Measurements from ENCODE around the gene MTCL1. TPM values are rescaled to one million over a fixed set of nuclear protein-coding genes. Genes with fewer than 3 reads are reported as not detected.
"Not testable (repeated sequence)": the region's sequence is repeated elsewhere in the genome, so short reads cannot be mapped to it uniquely, and the experiment has no call there.

Gene MTCL1
- total and polyA plus RNA-seq, 10 of the 15 experiments (the other 5 are each of a cell fraction or from before 2014, with no cell fraction given), result 0.03 to 0.36 (median 0.13) TPM; not detected in 4

GRCh38 chr18:8761535-8761934 lies 56.2 kb downstream of the MTCL1 start:
- DNase-seq (ENCODE audit: low read depth, low spot score); H3K36me3 ChIP-seq (ENCODE audit: control insufficient read depth in 2 of 2, insufficient read depth in 2 of 2, low read length in 1 of 2); in situ Hi-C loops (cut with MboI); H3K9me3 ChIP-seq (replicated peaks; ENCODE audit: control insufficient read depth, insufficient read depth, low read length); H3K27me3 ChIP-seq (replicated peaks in 1 of 2; ENCODE audit: control insufficient read depth in 2 of 2, insufficient read depth in 2 of 2, low read length in 1 of 2); BruUV-seq (replicated peaks); H3K9ac ChIP-seq (ENCODE audit: control insufficient read depth, insufficient read depth, low read length); H3K27ac ChIP-seq (ENCODE audit: control insufficient read depth, insufficient read depth); H3K4me1 ChIP-seq (ENCODE audit: control insufficient read depth, insufficient read depth, low read length); CTCF ChIA-PET; intact Hi-C loops (cut with micrococcal nuclease; ENCODE audit: unreplicated experiment); FAIRE-seq; H3K79me2 ChIP-seq (ENCODE audit: control insufficient read depth, insufficient read depth, low read length); SMC1A ChIA-PET (ENCODE audit: uncharacterized antibody, unreplicated experiment); RAD21 ChIA-PET (ENCODE audit: unreplicated experiment); ATAC-seq; H4K20me1 ChIP-seq (ENCODE audit: control insufficient read depth, insufficient read depth); H3K4me3 ChIP-seq; H2AFZ ChIP-seq (ENCODE audit: control insufficient read depth, low read depth, low read length); POLR2A ChIA-PET; H3K4me2 ChIP-seq (ENCODE audit: control insufficient read depth, insufficient read depth): not testable (repeated sequence)
- 3% methylated on average over 3 of the region's 3 CpGs for WGBS (ENCODE audit: insufficient coverage, insufficient replicate concordance, low lambda C conversion rate, missing lambda C conversion rate)

DNA sequence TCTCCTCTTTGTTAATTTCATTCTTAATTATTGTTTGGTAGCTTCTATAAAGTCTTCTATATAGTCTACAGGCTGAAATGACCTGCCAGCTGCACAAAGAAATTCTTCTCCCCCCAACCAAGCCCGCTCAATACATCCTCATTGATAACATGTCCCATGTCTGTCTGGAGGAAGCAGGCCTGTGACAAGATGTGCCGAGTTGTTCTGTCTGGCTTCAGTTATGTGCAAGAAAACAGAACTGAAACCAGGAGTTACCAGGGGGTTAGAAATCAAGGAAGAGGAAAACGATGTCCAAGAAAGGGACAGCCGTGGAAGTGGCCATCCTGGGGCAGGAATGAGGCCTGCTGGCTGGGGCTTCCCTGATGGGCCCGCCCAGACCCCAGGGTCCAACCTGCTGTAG lies 57.6 kb downstream of the MTCL1 start:
- ATAC-seq (no peak), FAIRE-seq (no peak), DNase-seq (ENCODE audit: low read depth, low spot score) (no peak)
- in situ Hi-C loops (cut with MboI) (no loop called here), intact Hi-C loops (cut with micrococcal nuclease; ENCODE audit: unreplicated experiment) (no loop called here)
- no TSS peak for BruUV-seq (replicated peaks)
- SMC1A ChIA-PET (ENCODE audit: uncharacterized antibody, unreplicated experiment), result no interaction called here
- no peak overlapping the region for H2AFZ ChIP-seq (ENCODE audit: control insufficient read depth, low read depth, low read length)
- no peaks in the 10 kb centered on the region for H3K4me1 ChIP-seq (ENCODE audit: control insufficient read depth, insufficient read depth, low read length)
- H3K36me3 ChIP-seq (ENCODE audit: control insufficient read depth in 2 of 2, insufficient read depth in 2 of 2, low read length in 1 of 2), result no peaks in the 10 kb centered on the region
- H3K9ac ChIP-seq (ENCODE audit: control insufficient read depth, insufficient read depth, low read length), result no peak overlapping the region
- no peaks in the 10 kb centered on the region; a peak in 1 of 4 replicates for H3K27me3 ChIP-seq (replicated peaks in 1 of 2; ENCODE audit: control insufficient read depth in 2 of 2, insufficient read depth in 2 of 2, low read length in 1 of 2)
- no peaks in the 10 kb centered on the region for H3K79me2 ChIP-seq (ENCODE audit: control insufficient read depth, insufficient read depth, low read length)
- no peak overlapping the region for H3K27ac ChIP-seq (ENCODE audit: control insufficient read depth, insufficient read depth)
- POLR2A ChIA-PET, result no interaction called here
- RAD21 ChIA-PET (ENCODE audit: unreplicated experiment), result no interaction called here
- 22% methylated on average over 5 of the region's 5 CpGs for WGBS (ENCODE audit: insufficient coverage, insufficient replicate concordance, low lambda C conversion rate, missing lambda C conversion rate)
- CTCF ChIA-PET, result no interaction called here
- no peak for TF ChIP-seq FOS (IDR thresholded peaks at IDR 0.05; ENCODE audit: borderline replicate concordance, extremely low read depth, insufficient read length)
- TF ChIP-seq SPI1 (IDR thresholded peaks at IDR 0.05; ENCODE audit: borderline replicate concordance, insufficient read depth, low read depth, low read length), result peak; percentile 37; the same call in 1 of the 2 replicates
- no peaks in the 10 kb centered on the region; the same call in 2 of the 3 replicates for H3K9me3 ChIP-seq (replicated peaks; ENCODE audit: control insufficient read depth, insufficient read depth, low read length)
- no peaks in the 10 kb centered on the region for H4K20me1 ChIP-seq (ENCODE audit: control insufficient read depth, insufficient read depth)
- no peak overlapping the region for H3K4me2 ChIP-seq (ENCODE audit: control insufficient read depth, insufficient read depth)
- no peak overlapping the region for H3K4me3 ChIP-seq

Data from GM12878 (cell line).